Measurements from ENCODE around the gene FUT7. TPM values are rescaled to one million over a fixed set of nuclear protein-coding genes. Genes with fewer than 3 reads are reported as not detected.
A peak's percentile ranks its signal among the peaks of the same experiment; 100 is the strongest.
"Not testable (repeated sequence)": the region's sequence is repeated elsewhere in the genome, so short reads cannot be mapped to it uniquely, and the experiment has no call there.

Gene FUT7
- total RNA-seq, 2 donors from 2014 or later: 12.1 to 27.9 TPM

- ATAC-seq (replicated peaks): peak; percentile 97
- H3K27me3 Mint-ChIP-seq: no peaks in the 10 kb centered on the region
- H3K4me3 Mint-ChIP-seq: peak within 1 kb of the TSS; percentile 87
- peaks cover 5% of the 10 kb centered on the region for H3K36me3 Mint-ChIP-seq (ENCODE audit: low read depth)
- peaks cover 12% of the 10 kb centered on the region for H3K4me1 Mint-ChIP-seq
- peak within 1 kb of the TSS; percentile 64 for H3K27ac Mint-ChIP-seq
- H3K9me3 Mint-ChIP-seq: no peaks in the 10 kb centered on the region
Measured at GRCh38 chr9:137070201-137070905, 38.5 kb upstream of the FUT7 start, which contains the start of gene SAPCD2. Gene SAPCD2 (minus strand): TSS chr9:137070557. CDS start chr9:137070460, 97 bp downstream.

GRCh38 chr9:137069508-137070091 is 37.7 kb upstream of the FUT7 start:
- peaks cover 12% of the 10 kb centered on the region for H3K4me1 Mint-ChIP-seq
- H3K36me3 Mint-ChIP-seq (ENCODE audit: low read depth): peaks cover 5% of the 10 kb centered on the region
- H3K27me3 Mint-ChIP-seq: no peaks in the 10 kb centered on the region
- H3K9me3 Mint-ChIP-seq: no peaks in the 10 kb centered on the region
- H3K4me3 Mint-ChIP-seq: peak overlapping the region; percentile 41
- H3K27ac Mint-ChIP-seq: no peak overlapping the region
- no peak for ATAC-seq (replicated peaks)

- H3K4me1 Mint-ChIP-seq: peaks cover 12% of the 10 kb centered on the region
- peaks cover 5% of the 10 kb centered on the region for H3K36me3 Mint-ChIP-seq (ENCODE audit: low read depth)
- ATAC-seq (replicated peaks): no peak
- H3K4me3 Mint-ChIP-seq: peak overlapping the region; percentile 65
- no peak overlapping the region for H3K27ac Mint-ChIP-seq
- H3K9me3 Mint-ChIP-seq: no peaks in the 10 kb centered on the region
- no peaks in the 10 kb centered on the region for H3K27me3 Mint-ChIP-seq
Measured at GRCh38 chr9:137068539-137069507, 36.9 kb upstream of the FUT7 start.

GRCh38 chr9:137067860-137068538 is 36.1 kb upstream of the FUT7 start:
- ATAC-seq (replicated peaks): peak; percentile 52
- peak overlapping the region; percentile 81 for H3K27ac Mint-ChIP-seq
- no peaks in the 10 kb centered on the region for H3K27me3 Mint-ChIP-seq
- no peaks in the 10 kb centered on the region for H3K9me3 Mint-ChIP-seq
- peaks cover 5% of the 10 kb centered on the region for H3K36me3 Mint-ChIP-seq (ENCODE audit: low read depth)
- H3K4me1 Mint-ChIP-seq: peaks cover 12% of the 10 kb centered on the region
- H3K4me3 Mint-ChIP-seq: peak overlapping the region; percentile 65

GRCh38 chr9:137066096-137066861 is 34.4 kb upstream of the FUT7 start:
- H3K36me3 Mint-ChIP-seq (ENCODE audit: low read depth): peaks cover 5% of the 10 kb centered on the region
- H3K4me1 Mint-ChIP-seq: peaks cover 9% of the 10 kb centered on the region
- no peak overlapping the region for H3K4me3 Mint-ChIP-seq
- no peaks in the 10 kb centered on the region for H3K27me3 Mint-ChIP-seq
- no peaks in the 10 kb centered on the region for H3K9me3 Mint-ChIP-seq
- ATAC-seq (replicated peaks): no peak
- H3K27ac Mint-ChIP-seq: no peak overlapping the region

GRCh38 chr9:137065336-137065967 is 33.6 kb upstream of the FUT7 start:
- no peaks in the 10 kb centered on the region for H3K27me3 Mint-ChIP-seq
- peaks cover 5% of the 10 kb centered on the region for H3K4me1 Mint-ChIP-seq
- no peak overlapping the region for H3K27ac Mint-ChIP-seq
- no peak overlapping the region for H3K4me3 Mint-ChIP-seq
- no peaks in the 10 kb centered on the region for H3K9me3 Mint-ChIP-seq
- no peak for ATAC-seq (replicated peaks)
- H3K36me3 Mint-ChIP-seq (ENCODE audit: low read depth): peaks cover 5% of the 10 kb centered on the region

GRCh38 chr9:137064880-137065164 is 32.9 kb upstream of the FUT7 start:
- H3K27me3 Mint-ChIP-seq: no peaks in the 10 kb centered on the region
- peaks cover 5% of the 10 kb centered on the region for H3K36me3 Mint-ChIP-seq (ENCODE audit: low read depth)

GRCh38 chr9:137064027-137064879 is 32.4 kb upstream of the FUT7 start:
- peaks cover 5% of the 10 kb centered on the region for H3K4me1 Mint-ChIP-seq
- H3K36me3 Mint-ChIP-seq (ENCODE audit: low read depth): peaks cover 5% of the 10 kb centered on the region
- no peaks in the 10 kb centered on the region for H3K9me3 Mint-ChIP-seq
- no peaks in the 10 kb centered on the region for H3K27me3 Mint-ChIP-seq
- peak; percentile 47 for ATAC-seq (replicated peaks)
- no peak overlapping the region for H3K4me3 Mint-ChIP-seq
- H3K27ac Mint-ChIP-seq: no peak overlapping the region

More at GRCh38 chr9:137064880-137065164, 32.9 kb upstream of the FUT7 start:
- no peaks in the 10 kb centered on the region for H3K9me3 Mint-ChIP-seq
- no peak overlapping the region for H3K27ac Mint-ChIP-seq
- no peak overlapping the region for H3K4me3 Mint-ChIP-seq
- no peak for ATAC-seq (replicated peaks)
- peaks cover 5% of the 10 kb centered on the region for H3K4me1 Mint-ChIP-seq

GRCh38 chr9:137063311-137064026 is 31.6 kb upstream of the FUT7 start:
- H3K9me3 Mint-ChIP-seq: no peaks in the 10 kb centered on the region
- H3K36me3 Mint-ChIP-seq (ENCODE audit: low read depth): peaks cover 5% of the 10 kb centered on the region
- no peak for ATAC-seq (replicated peaks)
- H3K27ac Mint-ChIP-seq: no peak overlapping the region
- H3K4me1 Mint-ChIP-seq: peaks cover 5% of the 10 kb centered on the region
- H3K27me3 Mint-ChIP-seq: no peaks in the 10 kb centered on the region
- H3K4me3 Mint-ChIP-seq: no peak overlapping the region

- ATAC-seq (replicated peaks); H3K4me3 Mint-ChIP-seq; H3K36me3 Mint-ChIP-seq (ENCODE audit: low read depth); H3K4me1 Mint-ChIP-seq; H3K27ac Mint-ChIP-seq; H3K27me3 Mint-ChIP-seq; H3K9me3 Mint-ChIP-seq: not testable (repeated sequence)
Measured at GRCh38 chr9:137062798-137063197, 30.9 kb upstream of the FUT7 start.

- no peak overlapping the region for H3K27ac Mint-ChIP-seq
Measured at GRCh38 chr9:137062384-137062783, 30.5 kb upstream of the FUT7 start.

GRCh38 chr9:137058521-137059234 is 26.8 kb upstream of the FUT7 start:
- no peaks in the 10 kb centered on the region for H3K27me3 Mint-ChIP-seq
- H3K36me3 Mint-ChIP-seq (ENCODE audit: low read depth): no peaks in the 10 kb centered on the region
- H3K27ac Mint-ChIP-seq: no peak overlapping the region
- no peaks in the 10 kb centered on the region for H3K9me3 Mint-ChIP-seq
- H3K4me3 Mint-ChIP-seq: no peak overlapping the region
- no peaks in the 10 kb centered on the region for H3K4me1 Mint-ChIP-seq
- no peak for ATAC-seq (replicated peaks)

More at GRCh38 chr9:137062384-137062783, 30.5 kb upstream of the FUT7 start:
- Mint-ChIP-seq H3K9me3 (no peaks in the 10 kb centered on the region), H3K27me3 (no peaks in the 10 kb centered on the region), H3K36me3 (ENCODE audit: low read depth) (no peaks in the 10 kb centered on the region), H3K4me1 (no peaks in the 10 kb centered on the region), H3K4me3 (no peak overlapping the region)
- ATAC-seq (replicated peaks): no peak
